ENCODE results near the gene APOBEC2.

- TF ChIP-seq YY1 (IDR thresholded peaks at IDR 0.05; ENCODE audit: insufficient read depth, insufficient read length), result no peak
- TF ChIP-seq SUZ12 (IDR thresholded peaks at IDR 0.05; ENCODE audit: extremely low read depth, insufficient read depth, insufficient read length), result no peak
- TF ChIP-seq ZNF274 (IDR thresholded peaks at IDR 0.05; ENCODE audit: low read depth, low read length), result no peak
Measured at GRCh38 chr6:41097467-41098090, 44.6 kb downstream of the APOBEC2 start.
